ENCODE measurements around the gene DGAT2.

The DGAT2 gene

DNA sequence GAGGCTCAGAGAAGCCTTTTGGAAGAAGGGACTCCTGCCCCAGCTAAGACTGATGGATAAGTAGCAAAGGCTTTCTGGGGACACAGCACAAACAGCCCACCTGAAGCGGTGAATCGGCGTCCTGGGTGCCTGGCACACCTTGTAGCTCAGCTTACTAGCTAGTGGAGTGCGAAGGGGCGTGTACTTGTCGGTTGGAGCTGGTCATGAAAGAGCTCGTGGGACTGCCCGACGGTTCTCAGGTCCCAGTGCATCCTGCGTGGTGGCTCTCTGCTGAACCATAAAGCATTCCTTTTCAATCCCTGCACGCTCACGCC, 45.7 kb downstream of the DGAT2 start:
- DNase-seq (ENCODE audit: low read depth in 1 of 2, low spot score in 1 of 2), result no peak
- no peak for TF ChIP-seq JUND (IDR thresholded peaks at IDR 0.05; ENCODE audit: low read depth)
- in situ Hi-C loops (cut with HindIII; ENCODE audit: low pct_unique_long_range_greater_than_20kb, low sequenced_read_pairs), result no loop called here

DNA sequence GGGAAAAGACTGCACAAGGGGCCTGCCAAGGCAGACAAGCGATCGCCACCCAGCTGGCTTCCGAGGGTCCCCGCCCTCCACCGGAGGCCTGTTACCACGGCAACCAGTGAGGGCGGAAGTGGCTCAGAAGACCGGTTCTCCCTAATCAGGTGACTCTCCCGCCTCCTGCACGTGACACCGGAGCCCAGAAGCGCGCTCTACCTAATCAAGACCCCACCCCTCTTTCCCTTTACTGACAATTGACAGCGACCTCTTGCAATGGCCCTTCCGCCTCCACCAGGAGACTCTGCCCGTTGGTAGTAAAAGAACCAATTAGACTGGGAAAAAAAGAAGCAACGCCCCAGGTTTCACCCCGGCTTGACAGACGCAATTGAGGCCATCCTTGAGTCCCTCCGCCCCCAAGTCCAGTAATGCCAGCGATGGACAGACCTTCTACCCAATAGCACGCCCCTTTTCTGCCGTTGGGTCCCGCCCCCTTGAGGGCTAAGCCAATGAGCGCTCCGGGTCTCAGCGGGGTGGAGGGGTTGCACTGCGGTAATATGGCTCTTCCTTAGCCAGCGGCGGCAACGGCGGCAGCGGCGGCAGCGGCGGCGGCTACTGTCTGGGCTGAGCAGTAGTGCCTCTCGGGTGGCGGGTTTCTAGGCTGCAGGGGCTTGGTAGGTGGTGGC, 46.2 kb downstream of the DGAT2 start, which contains the start of gene UVRAG:
Gene UVRAG, plus strand, starts transcription at position 534 of the 668 bp plus-strand sequence. CDS start 198 bp downstream, outside the sequence.
- TF ChIP-seq JUND (IDR thresholded peaks at IDR 0.05; ENCODE audit: low read depth), result no peak
- DNase-seq (ENCODE audit: low read depth in 1 of 2, low spot score in 1 of 2), result peak; percentile 100
- in situ Hi-C loops (cut with HindIII; ENCODE audit: low pct_unique_long_range_greater_than_20kb, low sequenced_read_pairs), result no loop called here

DNA sequence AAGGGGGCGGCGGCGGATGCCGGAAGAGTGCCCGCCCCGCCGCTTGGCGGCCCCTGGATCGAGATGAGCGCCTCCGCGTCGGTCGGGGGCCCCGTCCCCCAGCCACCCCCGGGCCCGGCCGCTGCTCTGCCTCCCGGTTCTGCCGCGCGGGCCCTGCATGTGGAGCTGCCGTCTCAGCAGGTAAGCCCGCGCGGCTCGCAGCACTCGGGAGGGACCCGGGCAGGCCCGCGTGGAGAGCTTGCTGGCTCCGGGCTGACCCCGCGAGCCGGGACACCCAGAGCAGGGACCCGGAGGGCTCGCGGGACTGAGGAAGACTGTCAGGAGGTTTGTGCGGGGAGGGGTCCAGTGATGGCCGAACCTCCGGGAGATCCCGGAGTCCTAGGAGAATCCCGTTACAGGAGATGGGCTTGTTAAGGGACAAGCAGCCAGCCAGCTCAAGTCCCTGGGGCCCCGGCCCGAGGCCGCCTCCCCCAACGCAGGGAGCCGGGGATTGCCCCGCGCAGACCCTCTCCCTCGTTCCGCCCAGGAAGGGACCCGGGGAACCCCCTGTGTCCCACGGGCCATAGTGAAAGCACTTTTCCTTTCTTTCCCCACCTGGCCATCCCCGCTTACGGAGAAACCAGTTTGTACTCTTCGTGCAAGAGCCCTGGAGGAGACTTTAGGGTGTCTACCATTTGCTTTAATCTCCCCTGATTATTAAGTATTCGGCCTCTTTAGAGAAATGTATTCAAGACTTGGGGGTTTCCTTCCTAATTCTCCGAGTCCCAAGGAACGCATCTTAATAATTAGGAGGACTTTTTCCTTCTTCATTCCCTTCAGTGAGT, 47.0 kb downstream of the DGAT2 start:
- peak; percentile 45 to 55 for DNase-seq (ENCODE audit: low read depth in 1 of 2, low spot score in 1 of 2)
- TF ChIP-seq JUND (IDR thresholded peaks at IDR 0.05; ENCODE audit: low read depth), result no peak
- in situ Hi-C loops (cut with HindIII; ENCODE audit: low pct_unique_long_range_greater_than_20kb, low sequenced_read_pairs), result no loop called here

DNA sequence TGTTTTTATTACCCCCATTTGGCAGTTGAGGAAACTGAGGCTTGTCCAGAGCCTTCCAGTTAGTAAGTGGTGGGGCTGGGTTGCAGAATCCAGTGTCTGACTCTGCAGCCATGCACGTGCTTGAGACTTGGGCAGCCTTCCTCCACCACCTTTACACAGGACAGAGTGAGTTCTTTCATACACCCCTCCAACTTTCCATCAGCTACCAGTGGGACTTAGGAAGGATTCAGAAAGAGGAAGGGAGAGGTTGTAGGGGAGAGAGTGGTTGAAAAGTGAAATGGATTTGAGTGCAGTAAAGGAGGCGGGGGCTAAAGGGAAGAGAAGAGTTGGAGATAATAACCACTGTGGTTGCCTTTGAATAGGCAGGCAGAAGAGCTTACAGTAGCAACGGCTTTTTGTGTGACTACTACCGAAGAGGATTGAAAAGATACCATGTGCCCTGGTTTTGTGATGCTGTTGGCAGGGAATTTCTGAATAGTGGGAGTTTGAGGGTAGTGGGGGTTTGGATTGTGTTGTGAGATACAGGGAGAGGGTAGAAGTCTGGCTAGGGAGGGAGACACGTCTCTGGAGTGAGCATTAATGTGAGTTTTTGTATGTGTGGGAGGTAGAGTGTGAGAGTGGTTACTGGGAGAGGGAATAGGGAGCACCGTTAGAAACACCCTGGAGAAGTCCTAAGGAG, 48.1 kb downstream of the DGAT2 start:
- DNase-seq (ENCODE audit: low read depth in 1 of 2, low spot score in 1 of 2), result no peak
- in situ Hi-C loops (cut with HindIII; ENCODE audit: low pct_unique_long_range_greater_than_20kb, low sequenced_read_pairs), result no loop called here
- no peak for TF ChIP-seq JUND (IDR thresholded peaks at IDR 0.05; ENCODE audit: low read depth)

DNA sequence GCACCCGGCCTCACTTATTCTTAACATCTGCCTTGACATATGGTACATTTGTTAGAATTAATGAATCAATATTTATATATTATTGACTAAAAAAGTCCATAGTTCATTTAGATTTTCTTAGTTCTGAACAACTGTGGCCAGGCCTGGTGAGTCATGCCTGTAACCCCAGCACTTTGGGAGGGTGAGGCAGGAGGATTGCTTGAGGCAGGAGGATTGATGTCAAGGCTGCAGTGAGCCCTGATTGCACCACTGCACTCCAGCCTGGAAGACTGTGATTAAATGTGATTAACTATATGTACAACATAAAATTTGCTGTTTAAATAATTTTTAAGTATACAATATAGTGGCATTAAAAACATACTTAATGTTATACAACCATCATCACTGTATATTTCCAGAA, 52.1 kb downstream of the DGAT2 start:
- TF ChIP-seq JUND (IDR thresholded peaks at IDR 0.05; ENCODE audit: low read depth), result no peak
- DNase-seq (ENCODE audit: low read depth in 1 of 2, low spot score in 1 of 2), result no peak
- in situ Hi-C loops (cut with HindIII; ENCODE audit: low pct_unique_long_range_greater_than_20kb, low sequenced_read_pairs), result no loop called here

DNA sequence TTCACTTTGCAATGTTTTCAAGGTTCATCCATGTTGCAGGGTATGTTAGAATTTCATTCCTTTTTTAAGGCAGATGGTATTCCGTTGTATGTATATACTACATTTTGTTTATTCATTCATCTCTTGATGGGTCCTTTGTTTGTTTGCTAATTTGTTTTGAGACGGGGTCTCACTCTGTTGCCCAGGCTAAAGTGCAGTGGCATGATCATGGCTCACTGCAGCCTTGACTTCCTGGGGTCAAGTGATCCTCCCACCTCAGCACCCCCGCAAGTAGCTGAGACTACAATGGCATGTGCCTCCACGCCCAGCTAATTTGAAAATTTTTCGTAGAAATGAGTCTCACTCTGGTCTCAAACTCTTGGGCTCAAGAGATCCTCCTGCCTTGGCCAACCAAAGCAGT, 52.6 kb downstream of the DGAT2 start:
- no peak for DNase-seq (ENCODE audit: low read depth in 1 of 2, low spot score in 1 of 2)
- in situ Hi-C loops (cut with HindIII; ENCODE audit: low pct_unique_long_range_greater_than_20kb, low sequenced_read_pairs), result no loop called here
- TF ChIP-seq JUND (IDR thresholded peaks at IDR 0.05; ENCODE audit: low read depth), result no peak

DNA sequence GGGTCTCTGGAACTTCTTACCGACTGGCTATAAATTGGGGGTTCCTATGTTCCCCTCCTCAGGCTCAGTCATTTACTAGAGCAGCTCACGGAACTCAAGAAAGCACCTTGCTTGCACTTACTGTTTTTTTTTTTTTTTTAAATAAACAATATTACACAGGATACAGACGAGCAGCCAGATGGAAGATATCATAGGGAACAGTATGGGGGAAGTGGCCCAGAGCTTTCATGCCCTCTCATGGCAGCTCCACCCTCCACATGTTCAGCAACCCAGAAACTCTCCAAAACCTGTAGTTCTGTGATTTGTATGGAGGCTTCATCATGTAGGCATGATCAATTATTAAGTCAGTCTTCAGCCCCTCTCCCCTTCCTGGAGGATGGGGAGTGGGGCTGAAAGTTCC, 54.0 kb downstream of the DGAT2 start:
- DNase-seq (ENCODE audit: low read depth in 1 of 2, low spot score in 1 of 2), result no peak
- in situ Hi-C loops (cut with HindIII; ENCODE audit: low pct_unique_long_range_greater_than_20kb, low sequenced_read_pairs), result no loop called here
- TF ChIP-seq JUND (IDR thresholded peaks at IDR 0.05; ENCODE audit: low read depth), result no peak

DNA sequence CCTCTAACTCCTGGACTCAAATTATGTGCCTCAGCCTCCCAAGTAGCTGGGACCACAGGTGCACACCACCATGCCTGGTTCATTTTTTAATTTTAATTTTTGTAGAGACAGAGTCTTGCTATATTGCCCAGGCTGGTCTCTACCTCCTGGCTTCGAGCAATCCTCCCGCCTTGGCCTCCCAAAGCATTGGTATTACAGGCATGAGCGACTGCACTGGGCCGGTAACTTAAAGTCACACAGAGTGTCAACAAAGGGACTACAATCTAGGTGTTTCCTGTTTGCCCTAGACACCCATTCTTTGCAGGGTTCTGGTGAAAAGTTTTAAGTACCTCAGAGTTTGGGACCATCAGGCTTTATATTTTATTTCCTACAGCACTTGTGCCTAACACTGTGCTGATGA, 54.8 kb downstream of the DGAT2 start:
- in situ Hi-C loops (cut with HindIII; ENCODE audit: low pct_unique_long_range_greater_than_20kb, low sequenced_read_pairs), result no loop called here
- TF ChIP-seq JUND (IDR thresholded peaks at IDR 0.05; ENCODE audit: low read depth), result no peak
- no peak for DNase-seq (ENCODE audit: low read depth in 1 of 2, low spot score in 1 of 2)

DNA sequence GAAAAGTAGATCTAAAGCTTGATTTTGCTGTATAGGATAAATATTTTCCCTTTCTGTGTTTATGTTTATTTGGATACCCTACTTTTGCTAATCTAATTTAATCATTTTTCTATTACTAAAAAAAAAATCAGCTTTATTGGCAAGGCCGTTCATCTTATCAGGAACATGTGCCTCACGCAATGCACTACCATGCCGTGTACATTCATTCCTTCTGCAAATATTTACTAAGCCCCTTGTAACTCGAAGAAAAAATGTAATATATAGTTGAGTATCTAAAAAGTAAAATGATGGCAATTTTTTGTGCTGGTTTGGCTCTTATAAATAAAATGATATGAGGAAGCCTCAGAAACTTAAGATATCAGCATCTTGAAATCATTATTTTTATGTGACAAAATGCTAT, 55.4 kb downstream of the DGAT2 start:
- in situ Hi-C loops (cut with HindIII; ENCODE audit: low pct_unique_long_range_greater_than_20kb, low sequenced_read_pairs), result no loop called here
- no peak for DNase-seq (ENCODE audit: low read depth in 1 of 2, low spot score in 1 of 2)
- TF ChIP-seq JUND (IDR thresholded peaks at IDR 0.05; ENCODE audit: low read depth), result no peak

DNA sequence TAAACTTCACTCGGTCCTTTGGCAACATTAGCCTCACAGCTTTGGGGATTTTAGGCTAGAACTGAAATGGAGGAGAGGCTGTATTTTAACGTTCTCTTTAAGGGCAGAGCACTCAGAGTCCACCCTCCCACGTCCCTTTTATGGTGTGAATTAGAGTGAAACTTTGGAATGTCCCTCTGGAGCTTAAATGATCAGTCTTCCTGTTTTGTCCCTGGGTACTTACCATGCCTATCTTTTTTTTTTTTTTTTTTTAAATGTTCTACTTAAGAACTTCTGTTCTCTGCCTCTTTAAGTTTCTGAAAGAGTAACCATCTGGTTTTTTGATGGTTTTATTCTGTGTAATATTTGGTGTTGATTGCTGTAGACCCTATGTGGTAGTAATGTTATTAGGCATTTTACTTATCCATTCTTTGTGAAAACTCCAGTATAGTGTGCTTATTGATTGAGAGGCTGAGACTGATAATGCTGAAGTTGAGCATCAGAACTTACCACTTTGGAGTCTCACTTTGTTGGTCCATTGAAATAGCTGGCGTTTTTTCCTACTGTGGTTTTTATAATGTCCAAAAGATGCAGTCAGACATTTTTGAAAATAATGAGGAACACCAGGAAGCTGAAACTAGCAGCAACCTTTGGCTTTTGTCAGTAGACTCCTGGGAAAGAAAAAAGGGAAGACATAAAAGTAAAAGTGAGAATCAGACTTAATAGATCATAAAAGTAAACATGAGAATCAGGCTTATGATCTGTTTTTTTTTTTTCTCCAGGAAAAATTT, 58.1 kb downstream of the DGAT2 start:
- no peak for DNase-seq (ENCODE audit: low read depth in 1 of 2, low spot score in 1 of 2)
- TF ChIP-seq JUND (IDR thresholded peaks at IDR 0.05; ENCODE audit: low read depth), result no peak
- in situ Hi-C loops (cut with HindIII; ENCODE audit: low pct_unique_long_range_greater_than_20kb, low sequenced_read_pairs), result no loop called here

DNA sequence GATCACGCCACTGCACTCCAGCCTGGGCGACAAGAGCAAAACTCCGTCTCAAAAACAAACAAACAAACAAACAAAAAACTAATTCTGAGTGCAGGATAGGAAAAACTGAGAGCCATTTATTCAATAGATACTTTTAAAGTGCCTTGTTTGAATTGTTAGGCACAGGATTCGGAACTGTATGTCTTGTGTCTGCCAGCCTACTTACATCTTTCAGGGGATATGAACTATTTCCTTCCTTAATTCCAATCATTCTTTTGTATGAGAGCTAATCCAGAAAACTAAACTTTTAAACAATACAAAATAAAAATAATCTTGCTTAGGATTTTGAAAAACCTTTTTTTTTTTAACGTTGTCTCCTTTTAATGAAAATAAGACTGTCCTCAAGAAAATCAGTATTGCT, 59.0 kb downstream of the DGAT2 start:
- no peak for TF ChIP-seq JUND (IDR thresholded peaks at IDR 0.05; ENCODE audit: low read depth)
- in situ Hi-C loops (cut with HindIII; ENCODE audit: low pct_unique_long_range_greater_than_20kb, low sequenced_read_pairs), result no loop called here
- no peak for DNase-seq (ENCODE audit: low read depth in 1 of 2, low spot score in 1 of 2)

DNA sequence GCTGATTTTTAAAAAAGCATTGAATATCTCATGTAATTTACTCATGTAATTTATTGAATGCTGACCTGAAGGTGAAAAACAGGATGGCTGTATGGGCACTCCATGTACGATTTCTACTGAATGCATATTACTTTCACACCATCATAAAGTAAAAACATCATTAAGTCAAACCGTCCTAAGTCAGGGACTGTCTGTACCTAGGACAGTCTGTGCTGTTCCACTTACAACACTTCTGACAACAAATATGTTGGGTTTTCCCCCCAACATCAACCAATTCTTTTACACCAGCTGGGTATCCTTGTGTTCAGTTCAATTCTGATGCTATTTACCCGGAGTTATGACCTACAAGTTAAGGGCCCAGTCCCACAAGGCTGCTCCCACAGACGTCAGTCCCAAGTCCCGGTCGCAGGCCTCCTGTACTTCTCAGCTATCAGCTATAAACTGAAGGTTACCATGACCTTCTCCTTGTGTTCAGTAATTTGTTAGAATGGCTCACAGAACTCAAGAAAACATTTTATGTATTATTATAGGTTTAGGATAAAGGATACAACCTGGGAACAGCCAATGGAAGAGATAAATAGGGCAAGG, 63.4 kb downstream of the DGAT2 start:
- in situ Hi-C loops (cut with HindIII; ENCODE audit: low pct_unique_long_range_greater_than_20kb, low sequenced_read_pairs), result no loop called here

More for the DNA sequence above, 63.4 kb downstream of the DGAT2 start:
- no peak for DNase-seq (ENCODE audit: low read depth in 1 of 2, low spot score in 1 of 2)
- no peak for TF ChIP-seq JUND (IDR thresholded peaks at IDR 0.05; ENCODE audit: low read depth)
